ENCODE results near the gene CLHC1. TPM values are rescaled to one million over a fixed set of nuclear protein-coding genes. Genes with fewer than 3 reads are reported as not detected.
"Not testable (repeated sequence)": the region's sequence is repeated elsewhere in the genome, so short reads cannot be mapped to it uniquely, and the experiment has no call there.

The CLHC1 gene
- total RNA-seq, 4 donors from 2014 or later, result 2.3 to 12.5 (median 9.3) TPM

DNA sequence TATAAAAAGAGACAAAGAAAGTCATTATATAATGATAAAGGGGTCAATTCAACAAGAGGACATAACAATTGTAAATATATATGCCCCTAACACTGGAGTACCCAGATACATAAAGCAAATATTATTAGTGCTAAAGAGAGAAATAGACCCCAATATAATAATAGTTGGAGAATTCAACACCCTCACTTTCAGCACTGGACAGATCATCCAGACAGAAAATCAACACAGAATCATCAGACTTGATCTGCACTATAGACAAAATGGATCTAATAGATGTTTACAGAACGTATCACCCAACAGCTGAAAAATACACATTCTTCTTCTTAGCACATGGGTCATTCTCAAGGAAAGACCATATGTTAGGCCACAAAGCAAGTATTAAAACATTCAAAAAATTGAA lies 31.7 kb downstream of the CLHC1 start:
- H3K36me3 ChIP-seq, result peaks cover 0 to 61% (median 0%) of the 10 kb centered on the region in 3 donors
- WGBS, 2 donors, result 88 to 89% methylated on average over 1 of the region's 1 CpG
- no peak for TF ChIP-seq POLR2A (IDR thresholded peaks at IDR 0.05)
- TF ChIP-seq, protein P1, sequence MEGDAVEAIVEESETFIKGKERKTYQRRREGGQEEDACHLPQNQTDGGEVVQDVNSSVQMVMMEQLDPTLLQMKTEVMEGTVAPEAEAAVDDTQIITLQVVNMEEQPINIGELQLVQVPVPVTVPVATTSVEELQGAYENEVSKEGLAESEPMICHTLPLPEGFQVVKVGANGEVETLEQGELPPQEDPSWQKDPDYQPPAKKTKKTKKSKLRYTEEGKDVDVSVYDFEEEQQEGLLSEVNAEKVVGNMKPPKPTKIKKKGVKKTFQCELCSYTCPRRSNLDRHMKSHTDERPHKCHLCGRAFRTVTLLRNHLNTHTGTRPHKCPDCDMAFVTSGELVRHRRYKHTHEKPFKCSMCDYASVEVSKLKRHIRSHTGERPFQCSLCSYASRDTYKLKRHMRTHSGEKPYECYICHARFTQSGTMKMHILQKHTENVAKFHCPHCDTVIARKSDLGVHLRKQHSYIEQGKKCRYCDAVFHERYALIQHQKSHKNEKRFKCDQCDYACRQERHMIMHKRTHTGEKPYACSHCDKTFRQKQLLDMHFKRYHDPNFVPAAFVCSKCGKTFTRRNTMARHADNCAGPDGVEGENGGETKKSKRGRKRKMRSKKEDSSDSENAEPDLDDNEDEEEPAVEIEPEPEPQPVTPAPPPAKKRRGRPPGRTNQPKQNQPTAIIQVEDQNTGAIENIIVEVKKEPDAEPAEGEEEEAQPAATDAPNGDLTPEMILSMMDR (IDR thresholded peaks at IDR 0.05), result no peak
- no peaks in the 10 kb centered on the region for H3K27me3 ChIP-seq
- H3K4me3 ChIP-seq, result no peak overlapping the region
- H3K27ac ChIP-seq, result no peak overlapping the region
- no peaks in the 10 kb centered on the region for H3K4me1 ChIP-seq
- DNase-seq, result no peak
- intact Hi-C loops (cut with DNase I), result no loop called here
- no peaks in the 10 kb centered on the region for H3K9me3 ChIP-seq

GRCh38 chr2:55196526-55196925 lies 35.6 kb downstream of the CLHC1 start:
- no peak overlapping the region for H3K27ac ChIP-seq
- WGBS, 2 donors, result 71 to 89% methylated on average over 1 of the region's 2 CpGs
- H3K36me3 ChIP-seq, result peaks cover 0 to 61% (median 0%) of the 10 kb centered on the region in 3 donors
- TF ChIP-seq POLR2A (IDR thresholded peaks at IDR 0.05), result no peak
- TF ChIP-seq, protein P1 (IDR thresholded peaks at IDR 0.05), result no peak
- no peak for DNase-seq
- intact Hi-C loops (cut with DNase I), result no loop called here
- H3K4me3 ChIP-seq, result no peak overlapping the region
- no peaks in the 10 kb centered on the region for H3K27me3 ChIP-seq
- no peaks in the 10 kb centered on the region for H3K4me1 ChIP-seq
- H3K9me3 ChIP-seq, result no peaks in the 10 kb centered on the region

DNA sequence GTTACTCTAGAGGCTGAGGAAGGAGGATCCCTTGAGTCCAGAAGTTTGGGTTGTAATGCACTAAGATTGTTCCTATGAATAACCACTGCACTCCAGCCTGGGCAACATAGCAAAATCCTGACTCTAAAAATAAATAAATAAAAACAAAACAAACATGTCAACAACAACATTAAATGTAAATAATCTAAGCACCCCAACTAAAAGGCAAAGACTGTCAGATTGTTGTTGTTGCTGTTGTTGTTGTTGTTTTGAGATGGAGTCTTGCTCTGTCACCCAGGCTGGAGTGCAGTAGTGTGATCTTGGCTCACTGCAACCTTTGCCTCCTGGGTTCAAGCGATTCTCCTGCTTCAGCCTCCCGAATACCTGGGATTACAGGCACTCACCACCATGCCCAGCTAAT lies 40.2 kb downstream of the CLHC1 start:
- WGBS, 2 donors, result 96 to 97% methylated on average over 2 of the region's 2 CpGs
- DNase-seq; H3K4me3 ChIP-seq; H3K27ac ChIP-seq; H3K27me3 ChIP-seq; intact Hi-C loops (cut with DNase I); H3K9me3 ChIP-seq; H3K4me1 ChIP-seq: not testable (repeated sequence)
- peaks cover 0 to 39% (median 0%) of the 10 kb centered on the region in 3 donors for H3K36me3 ChIP-seq

DNA sequence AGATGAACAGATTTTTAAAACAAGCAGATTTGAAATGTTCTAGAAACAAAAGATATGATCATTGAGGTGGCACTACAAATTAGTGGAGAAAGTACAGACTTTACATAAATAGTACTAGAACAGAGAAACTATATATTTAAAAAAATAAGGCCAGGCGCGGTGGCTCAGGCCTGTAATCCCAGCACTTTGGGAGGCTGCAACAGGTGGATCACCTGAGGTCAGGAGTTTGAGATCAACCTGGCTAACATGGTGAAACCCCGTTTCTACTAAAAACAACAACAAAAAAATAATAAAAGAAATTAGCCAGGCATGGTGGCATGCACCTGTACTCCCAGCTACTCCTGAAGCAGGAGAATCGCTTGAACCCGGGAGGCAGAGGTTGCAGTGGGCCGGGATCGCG lies 45.3 kb downstream of the CLHC1 start:
- H3K4me3 ChIP-seq; H3K4me1 ChIP-seq; intact Hi-C loops (cut with DNase I); H3K27ac ChIP-seq; DNase-seq; H3K27me3 ChIP-seq; H3K9me3 ChIP-seq: not testable (repeated sequence)
- peaks cover 0 to 19% (median 0%) of the 10 kb centered on the region in 3 donors for H3K36me3 ChIP-seq
- WGBS, 2 donors, result 86 to 92% methylated on average over 8 of the region's 8 CpGs

DNA sequence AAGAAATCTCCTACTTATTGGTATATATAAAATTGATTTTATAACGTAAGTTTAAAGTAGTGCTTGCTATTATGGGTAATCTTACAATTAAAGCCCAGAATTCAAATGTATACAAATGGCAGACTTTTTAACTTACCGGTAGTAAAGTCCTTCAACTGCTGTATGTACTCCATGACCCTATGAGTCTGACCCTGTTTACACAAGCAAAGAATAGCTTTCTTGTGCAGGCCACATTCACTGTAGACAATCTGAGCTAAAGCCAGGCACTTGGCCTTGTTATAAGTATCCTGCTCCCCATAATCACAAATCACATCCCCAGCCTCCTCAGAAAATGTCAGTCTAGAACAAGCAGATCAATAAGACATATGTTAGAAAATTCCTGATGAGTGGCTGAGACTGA lies 51.7 kb downstream of the CLHC1 start:
- Histone ChIP-seq H3K4me1 (peaks cover 0 to 7% (median 0%) of the 10 kb centered on the region in 3 donors), H3K4me3 (no peak overlapping the region), H3K27me3 (no peaks in the 10 kb centered on the region), H3K36me3 (peaks cover 0 to 4% (median 0%) of the 10 kb centered on the region in 3 donors), H3K27ac (no peak overlapping the region), H3K9me3 (no peaks in the 10 kb centered on the region)
- intact Hi-C loops (cut with DNase I), result no loop called here
- no peak for TF ChIP-seq POLR2A (IDR thresholded peaks at IDR 0.05)
- TF ChIP-seq, protein P1 (IDR thresholded peaks at IDR 0.05), result no peak
- WGBS, 2 donors, result 92 to 94% methylated on average over 2 of the region's 2 CpGs
- no peak for DNase-seq

GRCh38 chr2:55176094-55176415 lies 56.0 kb downstream of the CLHC1 start:
- H3K4me1 ChIP-seq, result peaks cover 0 to 20% (median 0%) of the 10 kb centered on the region in 3 donors
- intact Hi-C loops (cut with DNase I), result loop anchor here (5.0 to 10.0 kb wide), 2 partner anchors 161 to 279 kb away; no protein-coding TSS in a partner anchor
- 5 to 9% methylated on average over 1 of the region's 1 CpG for WGBS, 2 donors
- H3K27ac ChIP-seq, result no peak overlapping the region
- TF ChIP-seq POLR2A (IDR thresholded peaks at IDR 0.05), result no peak
- TF ChIP-seq, protein P1 (IDR thresholded peaks at IDR 0.05), result no peak
- H3K27me3 ChIP-seq, result no peaks in the 10 kb centered on the region
- H3K9me3 ChIP-seq, result no peaks in the 10 kb centered on the region
- no peak for DNase-seq
- no peak overlapping the region for H3K4me3 ChIP-seq
- no peaks in the 10 kb centered on the region for H3K36me3 ChIP-seq
